HepG2 (cell line): ENCODE data around the gene CBX2. TPM values are rescaled to one million over a fixed set of nuclear protein-coding genes. Genes with fewer than 3 reads are reported as not detected.

Experiments used
- BATF2 ChIP-seq: sonication (generic); formaldehyde crosslinking; IDR thresholded peaks from 2 replicates; pipeline ENCODE4 v1.8.0; 2022; ENCODE audit warnings: mild to moderate bottlenecking, missing genetic modification reagents, moderate library complexity
- CSRNP2 ChIP-seq: sonication (generic); formaldehyde crosslinking; conservative IDR thresholded peaks from 2 replicates; pipeline ENCODE4 v1.8.0; 2022; ENCODE audit warnings: low read depth, missing genetic modification reagents
- FOXA3 ChIP-seq: IDR thresholded peaks from 2 replicates; pipeline ENCODE4 v1.6.1; 2016; ENCODE audit warnings: missing genetic modification reagents, missing compliant biosample characterization
- HMG20B ChIP-seq: conservative IDR thresholded peaks from 2 replicates; pipeline ENCODE4 v1.6.1; 2016; ENCODE audit warnings: missing genetic modification reagents, missing compliant biosample characterization
- HOXA7 ChIP-seq: sonication (generic); formaldehyde crosslinking; IDR thresholded peaks from 2 replicates; pipeline ENCODE4 v1.8.1; 2022; ENCODE audit warnings: mild to moderate bottlenecking, missing genetic modification reagents, moderate library complexity
- IRX3 ChIP-seq: sonication (generic); formaldehyde crosslinking; IDR thresholded peaks from 2 replicates; pipeline ENCODE4 v1.8.1; 2023; ENCODE audit warnings: mild to moderate bottlenecking, low read depth, missing genetic modification reagents, borderline replicate concordance
- MED13 ChIP-seq: sonication (generic); formaldehyde crosslinking; IDR thresholded peaks from 2 replicates; pipeline ENCODE4 v1.5.0; 2020; ENCODE audit warnings: missing genetic modification reagents
- NFATC3 ChIP-seq: sonication (generic); formaldehyde crosslinking; IDR thresholded peaks from 2 replicates; pipeline ENCODE4 v1.5.1; 2020; ENCODE audit warnings: mild to moderate bottlenecking, missing genetic modification reagents
- NFKB2 ChIP-seq: sonication (generic); formaldehyde crosslinking; IDR thresholded peaks from 2 replicates; pipeline ENCODE4 v1.4.0; 2020; ENCODE audit warnings: missing genetic modification reagents, borderline replicate concordance
- PAXIP1 ChIP-seq: sonication (generic); formaldehyde crosslinking; conservative IDR thresholded peaks from 2 replicates; pipeline ENCODE4 v1.4.0; 2020; ENCODE audit warnings: mild to moderate bottlenecking, missing genetic modification reagents, moderate library complexity
- RFX1 ChIP-seq: fragments of 450-650 bp; IDR thresholded peaks from 2 replicates; pipeline ENCODE4 v1.6.1; 2017
- SMARCE1 ChIP-seq: fragments of 450-650 bp; IDR thresholded peaks from 2 replicates; pipeline ENCODE4 v1.6.1; 2017; ENCODE audit warnings: borderline replicate concordance
- SRSF4 ChIP-seq: fragments of 200-400 bp; formaldehyde crosslinking; IDR thresholded peaks from one replicate; pipeline ENCODE4 v1.6.1; 2018; ENCODE audit warnings: mild to moderate bottlenecking, low read depth, low read length, moderate library complexity; ENCODE audit not compliant: poor library complexity, severe bottlenecking
- TGIF2 ChIP-seq: IDR thresholded peaks from 2 replicates; pipeline ENCODE4 v1.6.1; 2016; ENCODE audit warnings: control low read depth, missing compliant biosample characterization
- ZFP90 ChIP-seq: sonication (generic); formaldehyde crosslinking; IDR thresholded peaks from 2 replicates; pipeline ENCODE4 v1.8.0; 2022; ENCODE audit warnings: missing genetic modification reagents, mild to moderate bottlenecking, inconsistent platforms, borderline replicate concordance
- ZNF180 ChIP-seq: sonication (generic); formaldehyde crosslinking; IDR thresholded peaks from 2 replicates; pipeline ENCODE4 v1.4.0; 2020; ENCODE audit warnings: low read depth, missing genetic modification reagents, borderline replicate concordance
- ZNF296 ChIP-seq: sonication (generic); formaldehyde crosslinking; conservative IDR thresholded peaks from 2 replicates; pipeline ENCODE4 v1.5.0; 2020; ENCODE audit warnings: mild to moderate bottlenecking, missing genetic modification reagents
- ZNF331 ChIP-seq: sonication (generic); formaldehyde crosslinking; IDR thresholded peaks from 2 replicates; pipeline ENCODE4 v1.4.0; 2020; ENCODE audit warnings: missing genetic modification reagents
- ZNF704 ChIP-seq: sonication (generic); formaldehyde crosslinking; IDR thresholded peaks from 2 replicates; pipeline ENCODE4 v1.8.1; 2023; ENCODE audit warnings: mild to moderate bottlenecking, inconsistent platforms, moderate library complexity, missing genetic modification reagents, borderline replicate concordance
- polyA plus RNA-seq, 8 experiments: library from polyadenylated mRNA; depleted of rRNA in 3 of 8; stranded (reverse) in 7 of 8; unstranded in 1 of 8; fragments of >200 nt; fragmentation: Illumina TruSeq in 4 of 8; extraction: Trizol in 4 of 8; gene quantifications; 2 replicates each; pipeline versions ENCODE4 v1.2.1 to v1.2.3, GENCODE V29; 2011 to 2016; ENCODE audit warnings: low read depth in 4 of 8, missing spikeins in 1 of 8, mixed read lengths in 1 of 8; ENCODE audit not compliant: insufficient read depth in 1 of 8
- total RNA-seq, 5 experiments: library from RNA; depleted of rRNA; stranded (reverse); fragments of >200 nt; fragmentation: Illumina TruSeq; extraction: Trizol; gene quantifications; 2 replicates each; pipeline ENCODE4 v1.2.3, GENCODE V29; 2016; ENCODE audit warnings: low read depth in 1 of 5
- TF ChIP-seq, protein P1 (sequence below): sonication (generic); formaldehyde crosslinking; IDR thresholded peaks from 2 replicates; pipeline ENCODE4 v1.4.0; 2020; ENCODE audit warnings: mild to moderate bottlenecking, low read depth, missing genetic modification reagents

The CBX2 gene
- total and polyA plus RNA-seq, 2 of the 13 experiments (the other 11 are each of a cell fraction or from before 2014, with no cell fraction given) = 14.5 to 31.1 TPM

DNA sequence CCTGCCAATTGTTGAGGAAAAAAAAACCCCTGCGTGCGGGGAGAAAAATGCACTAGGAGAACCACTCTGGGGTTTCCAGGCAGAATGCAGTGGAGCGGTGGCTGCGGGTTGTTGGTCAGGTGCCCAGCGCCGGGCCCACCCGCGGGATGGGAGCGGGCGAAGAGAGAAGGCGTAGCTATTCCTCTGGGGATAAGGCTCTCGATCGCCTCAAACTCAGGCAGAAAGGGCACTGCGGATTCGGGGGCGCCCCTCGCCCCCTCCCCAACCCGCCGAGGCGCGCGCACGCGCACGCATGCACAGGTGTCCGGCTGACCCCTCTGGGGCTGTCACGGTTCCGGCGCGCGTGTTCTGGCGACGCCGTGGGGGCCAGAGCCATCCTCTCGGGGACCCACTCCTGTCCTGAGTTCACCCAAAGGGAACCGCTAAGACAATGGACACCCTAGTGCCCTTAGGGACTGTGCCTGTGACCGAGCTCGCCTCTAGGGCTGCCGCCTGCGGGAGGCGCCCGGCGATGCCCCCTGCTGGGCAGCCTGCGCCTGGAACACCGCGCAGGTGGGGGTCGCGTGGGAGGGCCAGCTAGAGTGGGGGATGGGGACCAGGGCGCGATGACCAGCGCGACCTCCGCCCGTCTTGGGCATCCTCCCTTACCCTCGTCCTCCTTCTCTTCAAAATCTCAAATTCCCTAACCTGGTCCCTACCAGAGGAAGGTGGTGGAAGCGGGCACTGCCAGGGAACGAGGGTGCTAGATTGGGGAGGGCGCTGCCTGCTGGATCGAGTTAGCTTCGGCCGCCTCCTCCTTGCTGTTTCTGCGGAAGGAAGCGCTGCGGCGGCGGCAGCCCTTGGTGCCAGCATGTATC, 33.3 kb downstream of the CBX2 start (continued):
- TF ChIP-seq ZNF704 (0 out of 2 replicates have a peak, but pooled peaks have one; percentile 66), NFKB2 (CRISPR knock-in tag) (peak; percentile 78; the same call in 1 of the 2 replicates), HOXA7 (no peak), ZFP90 (CRISPR knock-in tag) (peak; percentile 27), FOXA3 (peak; percentile 52), SMARCE1 (no peak), IRX3 (CRISPR knock-in tag) (no peak; the same call in 1 of the 2 replicates), NFATC3 (CRISPR knock-in tag) (0 out of 2 replicates have a peak, but pooled peaks have one; percentile 47), MED13 (CRISPR knock-in tag) (peak; percentile 41; the same call in 1 of the 2 replicates), ZNF331 (CRISPR knock-in tag) (peak; percentile 66), BATF2 (CRISPR knock-in tag) (no peak), RFX1 (no peak), ZNF180 (no peak; the same call in 1 of the 2 replicates), ZNF296 (CRISPR knock-in tag) (peak; percentile 69; the same call in 1 of the 2 replicates), SRSF4 (no peak), PAXIP1 (CRISPR knock-in tag) (peak; percentile 63), CSRNP2 (CRISPR knock-in tag) (no peak), HMG20B (CRISPR knock-in tag) (no peak), TGIF2 (CRISPR knock-in tag) (0 out of 2 replicates have a peak, but pooled peaks have one; percentile 49)
- TF ChIP-seq, protein P1, sequence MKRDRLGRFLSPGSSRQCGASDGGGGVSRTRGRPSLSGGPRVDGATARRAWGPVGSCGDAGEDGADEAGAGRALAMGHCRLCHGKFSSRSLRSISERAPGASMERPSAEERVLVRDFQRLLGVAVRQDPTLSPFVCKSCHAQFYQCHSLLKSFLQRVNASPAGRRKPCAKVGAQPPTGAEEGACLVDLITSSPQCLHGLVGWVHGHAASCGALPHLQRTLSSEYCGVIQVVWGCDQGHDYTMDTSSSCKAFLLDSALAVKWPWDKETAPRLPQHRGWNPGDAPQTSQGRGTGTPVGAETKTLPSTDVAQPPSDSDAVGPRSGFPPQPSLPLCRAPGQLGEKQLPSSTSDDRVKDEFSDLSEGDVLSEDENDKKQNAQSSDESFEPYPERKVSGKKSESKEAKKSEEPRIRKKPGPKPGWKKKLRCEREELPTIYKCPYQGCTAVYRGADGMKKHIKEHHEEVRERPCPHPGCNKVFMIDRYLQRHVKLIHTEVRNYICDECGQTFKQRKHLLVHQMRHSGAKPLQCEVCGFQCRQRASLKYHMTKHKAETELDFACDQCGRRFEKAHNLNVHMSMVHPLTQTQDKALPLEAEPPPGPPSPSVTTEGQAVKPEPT (CRISPR knock-in tag) = 0 out of 2 replicates have a peak, but pooled peaks have one; percentile 31
